Stomach (tissue), 4 donors: ENCODE measurements around the gene VDR.

Source experiments
- CTCF ChIP-seq, 7 experiments: fragments of 450-650 bp in 4 of 7; fragments of 200-600 bp in 3 of 7; sonication (generic) in 3 of 7; IDR thresholded peaks; one replicate each; pipeline ENCODE4 v1.5.1; 2016 to 2019; ENCODE audit warnings: antibody characterized with exemption in 7 of 7, control low read depth in 2 of 7, mild to moderate bottlenecking in 1 of 7
- POLR2A ChIP-seq, 4 donors: fragments of 450-650 bp; IDR thresholded peaks; one replicate each; pipeline ENCODE4 v1.6.1; 2016; ENCODE audit warnings: antibody characterized with exemption in 4 of 4, control low read depth in 2 of 4, mild to moderate bottlenecking in 1 of 4, moderate library complexity in 1 of 4
- POLR2AphosphoS5 ChIP-seq, 3 donors: sonication (generic); formaldehyde crosslinking; IDR thresholded peaks; one replicate each; pipeline ENCODE4 v1.6.1; 2016; ENCODE audit warnings: antibody characterized with exemption in 3 of 3

- TF ChIP-seq CTCF (IDR thresholded peaks at IDR 0.05) = no peak
- TF ChIP-seq POLR2AphosphoS5 (IDR thresholded peaks at IDR 0.05) = no peak
- TF ChIP-seq POLR2A (IDR thresholded peaks at IDR 0.05) = no peak
These were observed 26.4 kb upstream of the VDR start for GRCh38 chr12:47931187-47931586.
